Cardiac septum (tissue), 1 donor: ENCODE data around the gene ALOX5. TPM values are rescaled to one million over a fixed set of nuclear protein-coding genes. Genes with fewer than 3 reads are reported as not detected.

Experiments
- DNase-seq: peaks from one replicate; pipeline ENCODE4 v3.0.0-alpha.2; 2020; ENCODE audit warnings: low spot score
- intact Hi-C: fragments of 100-400 bp; cut with DNase I; formaldehyde crosslinking; loops from one replicate; pipeline ENCODE4 v1.14.0; 2022
- total RNA-seq: library from RNA; stranded (reverse); fragmentation: NEBNext Ultra II Directional; extraction: Animal tissue kit (Norgen Biotek cat#: 25700); gene quantifications from one replicate; pipeline ENCODE4 v1.2.1, GENCODE V29; 2021
- donor health status: DM: no; HTN: no; CAD: no.

Gene ALOX5
- total RNA-seq, 1 donor from 2014 or later, result 4.9 TPM

GRCh38 chr10:45487735-45488134 lies 113.7 kb downstream of the ALOX5 start:
- intact Hi-C loops, result no loop called here
- DNase-seq, result no peak

GRCh38 chr10:45488365-45488764 lies 114.3 kb downstream of the ALOX5 start:
- DNase-seq, result no peak
- intact Hi-C loops, result no loop called here

GRCh38 chr10:45490277-45490676 lies 116.3 kb downstream of the ALOX5 start:
- no peak for DNase-seq
- intact Hi-C loops, result no loop called here

- intact Hi-C loops, result no loop called here
- no peak for DNase-seq
Measured at GRCh38 chr10:45491061-45491460, 117.0 kb downstream of the ALOX5 start.

Other genes starting within 250 kb of the ALOX5 start
- not detected for gene OR13A1, start 58.6 kb upstream of the ALOX5 start, total RNA-seq